Panc1 (cell line): ENCODE measurements around the gene HDAC1.

ENCODE experiments used
- POLR2AphosphoS5 ChIP-seq: IDR thresholded peaks from 2 replicates; pipeline ENCODE4 v1.6.1; 2012; ENCODE audit warnings: mild to moderate bottlenecking, low read depth, low read length, moderate library complexity
- TF ChIP-seq, protein P1 (sequence below): fragments of 450-650 bp; IDR thresholded peaks from 2 replicates; pipeline ENCODE4 v1.5.1; 2017; ENCODE audit warnings: mild to moderate bottlenecking

DNA sequence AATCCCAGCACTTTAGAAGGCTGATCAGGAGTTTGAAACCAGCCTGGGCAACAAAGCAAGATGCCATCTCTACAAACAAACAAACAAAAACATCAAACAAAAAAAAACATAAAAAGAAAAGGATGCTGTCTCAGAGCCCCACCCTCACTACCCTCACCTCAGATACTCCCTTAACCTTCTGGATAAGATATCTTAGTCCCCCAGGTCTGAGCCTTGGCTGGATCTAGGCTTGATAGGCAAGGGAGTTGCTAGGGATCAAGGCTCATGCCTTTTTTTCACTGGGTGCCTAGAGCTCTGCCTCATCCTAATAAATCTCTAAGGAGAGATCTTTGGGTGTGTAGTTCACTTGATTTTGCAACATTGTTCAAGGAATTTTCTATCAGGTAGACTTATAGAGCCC, 7.4 kb downstream of the HDAC1 start:
- TF ChIP-seq, protein P1, sequence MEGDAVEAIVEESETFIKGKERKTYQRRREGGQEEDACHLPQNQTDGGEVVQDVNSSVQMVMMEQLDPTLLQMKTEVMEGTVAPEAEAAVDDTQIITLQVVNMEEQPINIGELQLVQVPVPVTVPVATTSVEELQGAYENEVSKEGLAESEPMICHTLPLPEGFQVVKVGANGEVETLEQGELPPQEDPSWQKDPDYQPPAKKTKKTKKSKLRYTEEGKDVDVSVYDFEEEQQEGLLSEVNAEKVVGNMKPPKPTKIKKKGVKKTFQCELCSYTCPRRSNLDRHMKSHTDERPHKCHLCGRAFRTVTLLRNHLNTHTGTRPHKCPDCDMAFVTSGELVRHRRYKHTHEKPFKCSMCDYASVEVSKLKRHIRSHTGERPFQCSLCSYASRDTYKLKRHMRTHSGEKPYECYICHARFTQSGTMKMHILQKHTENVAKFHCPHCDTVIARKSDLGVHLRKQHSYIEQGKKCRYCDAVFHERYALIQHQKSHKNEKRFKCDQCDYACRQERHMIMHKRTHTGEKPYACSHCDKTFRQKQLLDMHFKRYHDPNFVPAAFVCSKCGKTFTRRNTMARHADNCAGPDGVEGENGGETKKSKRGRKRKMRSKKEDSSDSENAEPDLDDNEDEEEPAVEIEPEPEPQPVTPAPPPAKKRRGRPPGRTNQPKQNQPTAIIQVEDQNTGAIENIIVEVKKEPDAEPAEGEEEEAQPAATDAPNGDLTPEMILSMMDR = no peak
- no peak for TF ChIP-seq POLR2AphosphoS5
